GM18498 (cell line): Measurements from ENCODE around the gene C1QTNF8.
"Not testable (repeated sequence)": the region's sequence is repeated elsewhere in the genome, so short reads cannot be mapped to it uniquely, and the experiment has no call there.

Experiments used
- ATAC-seq: cut with Tn5 transposase; IDR thresholded peaks from one replicate; pipeline ENCODE4 v1.9.1; 2021; ENCODE audit warnings: mild to moderate bottlenecking, moderate library complexity; ENCODE audit not compliant: unreplicated experiment

The C1QTNF8 gene

GRCh38 chr16:1095450-1096168 is 435 bp downstream of the C1QTNF8 start:
- no peak for ATAC-seq

GRCh38 chr16:1094601-1095449 is 1.2 kb downstream of the C1QTNF8 start:
- no peak for ATAC-seq

- no peak for ATAC-seq
Measured at GRCh38 chr16:1094124-1094479, 1.9 kb downstream of the C1QTNF8 start.

- no peak for ATAC-seq
Measured at GRCh38 chr16:1093284-1094123, 2.5 kb downstream of the C1QTNF8 start.

GRCh38 chr16:1092685-1093283 is 3.3 kb downstream of the C1QTNF8 start:
- ATAC-seq: not testable (repeated sequence)

- ATAC-seq: no peak
Measured at GRCh38 chr16:1091992-1092552, 4.0 kb downstream of the C1QTNF8 start.

GRCh38 chr16:1090620-1091587 is 5.1 kb downstream of the C1QTNF8 start:
- no peak for ATAC-seq

GRCh38 chr16:1089822-1090619 is 6.0 kb downstream of the C1QTNF8 start:
- no peak for ATAC-seq

- no peak for ATAC-seq
Measured at GRCh38 chr16:1089439-1089821, 6.6 kb downstream of the C1QTNF8 start.

GRCh38 chr16:1088295-1089170 is 7.5 kb downstream of the C1QTNF8 start:
- ATAC-seq: no peak

GRCh38 chr16:1086443-1086842 is 9.6 kb downstream of the C1QTNF8 start:
- ATAC-seq: not testable (repeated sequence)

GRCh38 chr16:1084971-1085370 is 11.1 kb downstream of the C1QTNF8 start:
- no peak for ATAC-seq

GRCh38 chr16:1082952-1083675 is 12.9 kb downstream of the C1QTNF8 start:
- no peak for ATAC-seq

- ATAC-seq: no peak
Measured at GRCh38 chr16:1082266-1082951, 13.6 kb downstream of the C1QTNF8 start.

GRCh38 chr16:1081734-1082265 is 14.2 kb downstream of the C1QTNF8 start:
- no peak for ATAC-seq
